GM18505 (cell line): Measurements from ENCODE around the gene ADAMTS16.
A peak's percentile ranks its signal among the peaks of the same experiment; 100 is the strongest.
"Not testable (repeated sequence)": the region's sequence is repeated elsewhere in the genome, so short reads cannot be mapped to it uniquely, and the experiment has no call there.

Experiments
- ATAC-seq: cut with Tn5 transposase; IDR thresholded peaks from one replicate; pipeline ENCODE4 v1.9.1; 2021; ENCODE audit not compliant: unreplicated experiment
- POLR2A ChIP-seq: IDR thresholded peaks from 4 replicates; pipeline ENCODE4 v1.6.1; 2011; ENCODE audit warnings: borderline replicate concordance; ENCODE audit not compliant: insufficient read depth, insufficient read length; ENCODE audit errors: extremely low read depth

The ADAMTS16 gene

DNA sequence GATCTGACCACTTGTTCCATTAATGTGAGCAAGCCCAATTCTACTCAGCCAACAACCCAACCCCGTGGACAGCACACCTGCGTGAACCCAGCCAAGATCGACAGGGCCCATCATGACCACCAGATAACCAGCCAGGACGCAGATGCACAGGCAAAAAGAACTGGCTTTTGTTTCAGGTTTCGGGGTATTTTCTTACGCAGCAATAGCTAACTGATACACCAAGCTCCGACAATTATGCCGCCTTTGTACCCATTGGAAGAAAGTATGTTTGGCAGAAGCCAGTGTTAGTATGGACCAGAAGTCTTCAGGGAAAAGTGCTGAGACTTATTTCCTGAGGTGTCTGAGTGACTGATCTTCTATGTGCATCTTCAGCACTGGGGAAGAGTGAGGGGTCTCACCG, 6.0 kb upstream of the ADAMTS16 start:
- ATAC-seq = no peak
- TF ChIP-seq POLR2A = no peak

DNA sequence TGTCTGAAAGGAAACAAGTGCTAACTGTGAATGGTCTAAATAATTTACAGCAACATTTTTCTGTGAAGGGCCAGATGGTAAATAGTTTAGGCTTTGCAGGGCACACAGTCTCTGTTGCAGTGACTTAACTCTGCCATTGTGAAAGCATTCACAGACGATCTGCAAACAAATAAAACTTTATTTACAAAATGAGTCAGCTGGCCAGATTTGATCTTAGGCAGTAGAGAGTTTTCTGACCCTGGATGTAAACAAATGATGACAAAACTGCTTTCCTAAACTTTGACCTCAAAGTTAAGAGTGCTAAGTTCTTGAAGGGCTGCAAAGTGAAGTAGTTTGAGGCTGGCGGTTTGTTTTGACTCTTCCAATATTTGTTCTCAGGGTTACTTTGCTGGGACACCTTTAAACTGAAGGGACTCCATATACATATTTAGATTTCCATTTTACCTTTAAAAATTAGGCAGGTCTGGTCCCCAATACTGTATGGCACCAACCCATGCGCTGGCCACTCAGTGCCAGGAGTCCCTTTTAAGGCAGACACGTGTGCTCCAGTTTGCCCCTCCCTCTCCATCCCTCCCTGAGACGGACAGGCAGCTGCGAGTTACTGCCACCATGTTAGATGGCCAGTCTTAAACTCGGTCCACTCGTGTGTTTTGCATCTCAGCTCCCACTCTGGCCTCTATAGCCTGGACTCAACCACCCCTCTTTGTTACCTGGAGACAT, 4.0 kb upstream of the ADAMTS16 start:
- TF ChIP-seq POLR2A = no peak
- no peak for ATAC-seq

DNA sequence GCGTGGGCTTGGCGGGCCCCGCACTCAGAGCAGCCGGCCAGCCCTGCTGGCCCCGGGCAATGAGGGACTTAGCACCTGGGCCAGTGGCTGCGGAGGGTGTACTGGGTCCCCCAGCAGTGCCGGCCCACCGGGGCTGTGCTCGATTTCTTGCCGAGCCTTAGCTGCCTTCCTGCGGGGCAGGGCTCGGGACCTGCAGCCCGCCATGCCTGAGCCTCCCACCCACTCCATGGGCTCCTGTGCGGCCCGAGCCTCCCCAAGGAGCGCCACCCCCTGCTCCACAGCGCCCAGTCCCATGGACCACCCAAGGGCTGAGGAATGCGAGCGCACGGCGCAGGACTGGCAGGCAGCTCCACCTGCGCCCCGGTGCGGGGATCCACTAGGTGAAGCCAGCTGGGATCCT, 2.3 kb upstream of the ADAMTS16 start:
- not testable (repeated sequence) for ATAC-seq

DNA sequence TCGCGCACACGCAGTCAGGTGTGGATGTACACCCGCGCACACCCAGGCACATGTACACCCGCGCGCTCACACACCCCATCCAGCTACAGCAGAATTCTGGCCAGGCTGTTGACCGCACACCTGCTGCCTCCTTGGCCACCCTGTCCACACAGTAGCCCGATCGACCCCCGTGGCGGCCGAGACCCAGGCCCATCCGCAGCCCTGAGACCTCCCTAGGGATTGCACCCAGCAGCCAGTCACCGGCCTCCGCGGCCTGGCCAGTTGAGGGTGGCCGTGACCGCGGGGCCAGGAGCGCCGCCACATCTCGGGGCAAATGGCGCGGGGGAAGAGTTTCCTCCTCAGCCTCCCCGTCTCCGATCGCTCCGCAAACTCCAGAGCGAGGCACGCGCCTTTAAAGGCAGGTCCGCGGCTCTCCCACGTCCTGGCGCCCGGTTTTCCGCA, 774 bp upstream of the ADAMTS16 start:
- ATAC-seq = no peak
- TF ChIP-seq POLR2A = no peak

- ATAC-seq = no peak
- no peak for TF ChIP-seq POLR2A
Measured at GRCh38 chr5:5140479-5141338, 579 bp downstream of the ADAMTS16 start.

DNA sequence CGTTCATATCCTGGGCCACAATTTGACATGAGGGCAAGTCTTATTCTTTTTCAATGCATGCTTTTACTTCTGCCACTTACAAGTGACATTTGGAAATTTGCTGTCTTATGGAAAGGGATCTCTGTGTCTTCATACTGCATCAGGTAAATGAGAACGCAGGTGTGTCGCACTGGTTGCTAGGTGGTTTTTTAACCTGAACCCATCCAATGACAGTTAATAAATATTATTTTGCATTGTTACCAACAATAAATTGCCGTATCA, 1.1 kb downstream of the ADAMTS16 start:
- ATAC-seq = no peak
- no peak for TF ChIP-seq POLR2A

- no peak for TF ChIP-seq POLR2A
- peak; percentile 66 for ATAC-seq
Measured at GRCh38 chr5:5141625-5142525, 1.7 kb downstream of the ADAMTS16 start.

GRCh38 chr5:5144441-5144840, 4.3 kb downstream of the ADAMTS16 start:
- TF ChIP-seq POLR2A = no peak
- no peak for ATAC-seq

GRCh38 chr5:5145651-5146529, 5.8 kb downstream of the ADAMTS16 start:
- ATAC-seq = no peak
- no peak for TF ChIP-seq POLR2A

- no peak for ATAC-seq
- no peak for TF ChIP-seq POLR2A
Measured at GRCh38 chr5:5146530-5147160, 6.5 kb downstream of the ADAMTS16 start.

- no peak for ATAC-seq
- TF ChIP-seq POLR2A = no peak
Measured at GRCh38 chr5:5149154-5149553, 9.0 kb downstream of the ADAMTS16 start.

DNA sequence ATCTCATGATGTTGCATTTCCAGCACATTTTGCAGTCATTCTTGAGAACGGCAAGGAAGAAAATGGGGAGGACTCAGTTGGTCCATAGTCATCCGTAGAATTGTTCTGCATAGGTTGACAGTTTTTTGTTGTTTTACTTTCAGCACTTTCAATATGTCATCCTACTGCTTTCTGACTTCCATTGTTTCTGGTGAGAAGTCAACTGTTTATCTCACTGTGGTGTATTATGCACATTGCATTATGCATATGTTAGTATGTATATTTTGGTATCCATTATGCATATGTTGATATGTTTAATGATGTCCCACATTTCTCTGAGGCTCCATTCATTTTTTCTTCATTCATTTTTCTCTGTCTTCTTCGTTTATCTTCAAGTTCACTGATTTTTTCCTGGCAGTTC, 10.5 kb downstream of the ADAMTS16 start:
- TF ChIP-seq POLR2A = no peak
- no peak for ATAC-seq
